SK-N-SH treated with all-trans-retinoic acid at 6 μM for 48 hours (cell line): ENCODE measurements around the gene KCNIP1.

Source experiments
- ATAC-seq: fragments of 200-7000 bp; cut with Tn5 transposase; 3 replicates; pipeline ENCODE4 v1.9.1; 2020; ENCODE audit warnings: mild to moderate bottlenecking, moderate library complexity
- BACH2 ChIP-seq: fragments of 250-450 bp; sonication (Bioruptor Pico); IDR thresholded peaks from 2 replicates; pipeline ENCODE4 v1.9.0; 2021; ENCODE audit warnings: mild to moderate bottlenecking, borderline replicate concordance
- CSDC2 ChIP-seq: fragments of 250-450 bp; sonication (Bioruptor Pico); IDR thresholded peaks from 2 replicates; pipeline ENCODE4 v1.5.0; 2020; ENCODE audit warnings: mild to moderate bottlenecking, moderate library complexity
- ESRRG ChIP-seq: fragments of 250-450 bp; sonication (Bioruptor Pico); IDR thresholded peaks from 2 replicates; pipeline ENCODE4 v1.6.1; 2021; ENCODE audit warnings: mild to moderate bottlenecking
- GLIS3 ChIP-seq: fragments of 250-450 bp; sonication (Bioruptor Pico); IDR thresholded peaks from 2 replicates; pipeline ENCODE4 v1.5.0; 2020; ENCODE audit warnings: mild to moderate bottlenecking, moderate library complexity
- ISL1 ChIP-seq: fragments of 250-450 bp; sonication (Bioruptor Pico); IDR thresholded peaks from 2 replicates; pipeline ENCODE4 v2.1.2; 2022; ENCODE audit warnings: mild to moderate bottlenecking, moderate library complexity
- OSR1 ChIP-seq: fragments of 250-450 bp; sonication (Bioruptor Pico); IDR thresholded peaks from 2 replicates; pipeline ENCODE4 v1.8.0; 2022; ENCODE audit warnings: moderate library complexity, mild to moderate bottlenecking, inconsistent platforms
- RARB ChIP-seq: fragments of 250-450 bp; sonication (Bioruptor Pico); IDR thresholded peaks from 2 replicates; pipeline ENCODE4 v1.8.0; 2021; ENCODE audit warnings: mild to moderate bottlenecking, moderate library complexity
- SNAI2 ChIP-seq: fragments of 250-450 bp; sonication (Bioruptor Pico); IDR thresholded peaks from 2 replicates; pipeline ENCODE4 v1.5.0; 2020; ENCODE audit warnings: mild to moderate bottlenecking, moderate library complexity
- TCF4 ChIP-seq: fragments of 250-450 bp; sonication (Bioruptor Pico); IDR thresholded peaks from 2 replicates; pipeline ENCODE4 v1.8.0; 2021; ENCODE audit warnings: mild to moderate bottlenecking, moderate library complexity, borderline replicate concordance
- TOX ChIP-seq: fragments of 250-450 bp; sonication (Bioruptor Pico); IDR thresholded peaks from 2 replicates; pipeline ENCODE4 v1.8.0; 2021; ENCODE audit warnings: mild to moderate bottlenecking, moderate library complexity, borderline replicate concordance
- ZC3H10 ChIP-seq: fragments of 250-450 bp; sonication (Bioruptor Pico); IDR thresholded peaks from 2 replicates; pipeline ENCODE4 v1.5.1; 2021; ENCODE audit warnings: mild to moderate bottlenecking, moderate library complexity
- ZFP3 ChIP-seq: fragments of 250-450 bp; sonication (Bioruptor Pico); IDR thresholded peaks from 2 replicates; pipeline ENCODE4 v1.5.0; 2020; ENCODE audit warnings: mild to moderate bottlenecking, moderate library complexity
- ZFP30 ChIP-seq: fragments of 450-650 bp; formaldehyde crosslinking; IDR thresholded peaks from 2 replicates; pipeline ENCODE4 v1.5.0; 2022; ENCODE audit warnings: mild to moderate bottlenecking, moderate library complexity
- ZNF565 ChIP-seq: fragments of 450-650 bp; formaldehyde crosslinking; conservative IDR thresholded peaks from 2 replicates; pipeline ENCODE4 v1.5.0; 2020; ENCODE audit warnings: low read depth, mild to moderate bottlenecking, moderate library complexity
- ZNF8 ChIP-seq: fragments of 450-650 bp; formaldehyde crosslinking; IDR thresholded peaks from 2 replicates; pipeline ENCODE4 v1.5.0; 2020; ENCODE audit warnings: mild to moderate bottlenecking, moderate library complexity
- TF ChIP-seq, protein P1 (sequence below): fragments of 250-450 bp; sonication (Bioruptor Pico); IDR thresholded peaks from 2 replicates; pipeline ENCODE4 v1.5.0; 2020; ENCODE audit warnings: mild to moderate bottlenecking, moderate library complexity
- TF ChIP-seq, protein P2 (sequence below): fragments of 250-450 bp; sonication (Bioruptor Pico); IDR thresholded peaks from 2 replicates; pipeline ENCODE4 v1.5.1; 2021; ENCODE audit warnings: mild to moderate bottlenecking, moderate library complexity
- TF ChIP-seq, protein P3 (sequence below): fragments of 250-450 bp; sonication (Bioruptor Pico); IDR thresholded peaks from 2 replicates; pipeline ENCODE4 v1.5.1; 2020; ENCODE audit warnings: low read depth, mild to moderate bottlenecking, moderate library complexity

KCNIP1 gene

DNA sequence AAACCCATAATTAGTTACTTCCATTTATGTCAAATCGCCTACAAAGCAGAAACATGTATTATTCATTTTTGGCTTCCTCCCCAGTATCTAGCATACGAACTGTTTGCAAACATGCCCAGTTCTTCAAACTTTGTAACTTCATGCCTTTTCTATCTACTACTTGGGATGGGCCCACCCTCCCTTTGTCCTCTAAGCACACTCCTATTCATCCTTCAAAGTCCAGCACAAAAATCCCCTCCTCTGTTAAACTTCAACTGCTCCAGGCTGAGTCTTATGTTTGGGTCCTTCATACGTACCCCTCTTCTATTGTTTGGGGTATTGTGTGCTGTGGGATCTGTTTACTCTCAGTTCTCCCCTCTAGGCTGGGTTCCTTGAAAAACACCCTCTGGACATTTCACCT, 55.5 kb downstream of the KCNIP1 start:
- TF ChIP-seq, protein P1, sequence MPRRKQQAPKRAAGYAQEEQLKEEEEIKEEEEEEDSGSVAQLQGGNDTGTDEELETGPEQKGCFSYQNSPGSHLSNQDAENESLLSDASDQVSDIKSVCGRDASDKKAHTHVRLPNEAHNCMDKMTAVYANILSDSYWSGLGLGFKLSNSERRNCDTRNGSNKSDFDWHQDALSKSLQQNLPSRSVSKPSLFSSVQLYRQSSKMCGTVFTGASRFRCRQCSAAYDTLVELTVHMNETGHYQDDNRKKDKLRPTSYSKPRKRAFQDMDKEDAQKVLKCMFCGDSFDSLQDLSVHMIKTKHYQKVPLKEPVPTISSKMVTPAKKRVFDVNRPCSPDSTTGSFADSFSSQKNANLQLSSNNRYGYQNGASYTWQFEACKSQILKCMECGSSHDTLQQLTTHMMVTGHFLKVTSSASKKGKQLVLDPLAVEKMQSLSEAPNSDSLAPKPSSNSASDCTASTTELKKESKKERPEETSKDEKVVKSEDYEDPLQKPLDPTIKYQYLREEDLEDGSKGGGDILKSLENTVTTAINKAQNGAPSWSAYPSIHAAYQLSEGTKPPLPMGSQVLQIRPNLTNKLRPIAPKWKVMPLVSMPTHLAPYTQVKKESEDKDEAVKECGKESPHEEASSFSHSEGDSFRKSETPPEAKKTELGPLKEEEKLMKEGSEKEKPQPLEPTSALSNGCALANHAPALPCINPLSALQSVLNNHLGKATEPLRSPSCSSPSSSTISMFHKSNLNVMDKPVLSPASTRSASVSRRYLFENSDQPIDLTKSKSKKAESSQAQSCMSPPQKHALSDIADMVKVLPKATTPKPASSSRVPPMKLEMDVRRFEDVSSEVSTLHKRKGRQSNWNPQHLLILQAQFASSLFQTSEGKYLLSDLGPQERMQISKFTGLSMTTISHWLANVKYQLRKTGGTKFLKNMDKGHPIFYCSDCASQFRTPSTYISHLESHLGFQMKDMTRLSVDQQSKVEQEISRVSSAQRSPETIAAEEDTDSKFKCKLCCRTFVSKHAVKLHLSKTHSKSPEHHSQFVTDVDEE (CRISPR knock-in tag) = no peak
- no peak for TF ChIP-seq SNAI2 (CRISPR knock-in tag)
- no peak for TF ChIP-seq GLIS3 (CRISPR knock-in tag)
- peak; percentile 91 for TF ChIP-seq ZFP3 (CRISPR knock-in tag)
- TF ChIP-seq TOX (CRISPR knock-in tag) = no peak
- TF ChIP-seq ZNF565 (CRISPR knock-in tag) = no peak
- no peak for TF ChIP-seq ISL1 (CRISPR knock-in tag)
- ATAC-seq = no peak

DNA sequence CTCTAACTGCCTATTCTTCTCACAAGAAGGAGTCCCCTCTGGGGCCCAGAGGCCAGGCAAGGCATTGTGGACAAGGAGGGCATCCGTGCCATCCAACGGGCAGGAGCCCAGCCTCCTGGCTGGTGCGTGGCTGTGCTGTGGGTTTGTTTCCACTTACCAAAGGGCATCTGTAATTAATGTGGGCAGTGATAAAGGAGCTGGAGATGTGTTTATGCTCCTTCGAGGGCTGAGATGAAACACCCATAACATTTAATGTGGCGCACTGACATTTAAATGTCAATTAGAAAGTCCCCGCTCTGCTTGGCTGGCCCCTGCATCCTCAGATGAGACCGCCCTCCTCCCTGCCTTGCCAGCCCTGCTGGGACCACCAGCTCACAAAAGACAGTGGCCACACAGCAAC, 57.1 kb downstream of the KCNIP1 start:
- ATAC-seq = no peak
- TF ChIP-seq BACH2 (CRISPR knock-in tag) = no peak
- TF ChIP-seq, protein P2, sequence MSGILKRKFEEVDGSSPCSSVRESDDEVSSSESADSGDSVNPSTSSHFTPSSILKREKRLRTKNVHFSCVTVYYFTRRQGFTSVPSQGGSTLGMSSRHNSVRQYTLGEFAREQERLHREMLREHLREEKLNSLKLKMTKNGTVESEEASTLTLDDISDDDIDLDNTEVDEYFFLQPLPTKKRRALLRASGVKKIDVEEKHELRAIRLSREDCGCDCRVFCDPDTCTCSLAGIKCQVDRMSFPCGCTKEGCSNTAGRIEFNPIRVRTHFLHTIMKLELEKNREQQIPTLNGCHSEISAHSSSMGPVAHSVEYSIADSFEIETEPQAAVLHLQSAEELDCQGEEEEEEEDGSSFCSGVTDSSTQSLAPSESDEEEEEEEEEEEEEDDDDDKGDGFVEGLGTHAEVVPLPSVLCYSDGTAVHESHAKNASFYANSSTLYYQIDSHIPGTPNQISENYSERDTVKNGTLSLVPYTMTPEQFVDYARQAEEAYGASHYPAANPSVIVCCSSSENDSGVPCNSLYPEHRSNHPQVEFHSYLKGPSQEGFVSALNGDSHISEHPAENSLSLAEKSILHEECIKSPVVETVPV (CRISPR knock-in tag) = no peak
- no peak for TF ChIP-seq TCF4 (CRISPR knock-in tag)

DNA sequence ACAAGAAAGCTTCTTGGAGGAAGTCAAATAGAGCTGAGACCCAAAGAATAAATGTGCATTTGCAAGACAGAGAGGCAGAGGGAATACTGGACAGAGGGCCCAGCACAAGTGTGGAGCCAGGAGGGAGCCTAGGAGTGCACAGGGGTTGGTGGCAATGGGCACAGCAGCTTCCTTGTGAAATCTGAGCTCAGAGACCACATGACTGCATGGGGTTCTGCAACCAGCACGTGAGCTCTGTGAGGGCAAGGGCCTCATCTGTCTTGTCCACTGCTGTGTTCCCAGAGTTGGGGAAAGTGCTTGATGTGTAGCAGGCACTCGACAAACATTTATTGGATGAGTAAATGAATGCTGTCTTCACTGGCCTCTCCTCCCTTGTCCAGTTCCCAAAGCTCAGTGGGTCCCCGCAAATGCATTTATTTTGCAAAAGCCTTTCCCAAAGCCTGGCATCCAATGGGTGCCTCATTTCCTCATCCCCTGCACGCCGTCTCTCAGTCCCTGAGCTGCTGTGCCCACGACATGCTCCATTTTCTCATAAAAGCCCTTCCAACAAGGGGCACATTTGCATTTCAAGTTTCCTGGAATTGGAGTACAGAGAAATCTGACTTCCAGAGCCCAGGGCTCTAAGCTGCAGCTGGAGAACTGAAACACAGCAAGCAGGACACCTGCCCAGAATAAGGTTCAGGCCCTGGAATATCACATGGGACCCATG, 58.5 kb downstream of the KCNIP1 start:
- TF ChIP-seq CSDC2 (CRISPR knock-in tag) (no peak), TCF4 (CRISPR knock-in tag) (no peak), ZNF8 (no peak), ZNF565 (CRISPR knock-in tag) (no peak), RARB (CRISPR knock-in tag) (no peak), OSR1 (CRISPR knock-in tag) (no peak), ESRRG (CRISPR knock-in tag) (no peak), ZC3H10 (no peak), TOX (CRISPR knock-in tag) (no peak), ZFP30 (CRISPR knock-in tag) (no peak)
- TF ChIP-seq, protein P3, sequence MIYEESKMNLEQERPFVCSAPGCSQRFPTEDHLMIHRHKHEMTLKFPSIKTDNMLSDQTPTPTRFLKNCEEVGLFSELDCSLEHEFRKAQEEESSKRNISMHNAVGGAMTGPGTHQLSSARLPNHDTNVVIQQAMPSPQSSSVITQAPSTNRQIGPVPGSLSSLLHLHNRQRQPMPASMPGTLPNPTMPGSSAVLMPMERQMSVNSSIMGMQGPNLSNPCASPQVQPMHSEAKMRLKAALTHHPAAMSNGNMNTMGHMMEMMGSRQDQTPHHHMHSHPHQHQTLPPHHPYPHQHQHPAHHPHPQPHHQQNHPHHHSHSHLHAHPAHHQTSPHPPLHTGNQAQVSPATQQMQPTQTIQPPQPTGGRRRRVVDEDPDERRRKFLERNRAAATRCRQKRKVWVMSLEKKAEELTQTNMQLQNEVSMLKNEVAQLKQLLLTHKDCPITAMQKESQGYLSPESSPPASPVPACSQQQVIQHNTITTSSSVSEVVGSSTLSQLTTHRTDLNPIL (CRISPR knock-in tag) = no peak
- TF ChIP-seq, protein P1 (CRISPR knock-in tag) = no peak
- TF ChIP-seq, protein P2 (CRISPR knock-in tag) = no peak
- no peak for ATAC-seq

DNA sequence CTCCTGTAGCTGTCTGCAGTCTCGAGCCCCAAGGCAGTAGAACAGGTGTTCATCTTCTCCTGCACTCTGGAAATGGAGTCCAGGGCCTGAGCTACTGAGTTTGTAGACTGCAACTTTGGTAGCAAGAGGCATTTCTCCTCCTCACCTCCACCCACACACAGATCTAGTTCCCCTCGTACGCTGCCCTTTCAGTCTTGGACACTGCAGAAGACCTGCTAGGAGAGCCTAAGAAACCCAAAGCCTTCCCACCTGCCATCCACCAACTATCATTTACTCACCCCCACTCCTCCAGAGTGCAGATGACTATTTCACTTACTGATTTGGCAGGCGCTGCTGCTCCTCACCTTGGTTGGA, 59.0 kb downstream of the KCNIP1 start:
- no peak for TF ChIP-seq TOX (CRISPR knock-in tag)
- no peak for ATAC-seq
